HG03432 (cell line): Measurements from ENCODE around the gene DIO1.
"Not testable (repeated sequence)": the region's sequence is repeated elsewhere in the genome, so short reads cannot be mapped to it uniquely, and the experiment has no call there.

Experiments used
- ATAC-seq: cut with Tn5 transposase; IDR thresholded peaks from one replicate; pipeline ENCODE4 v1.9.1; 2021; ENCODE audit warnings: mild to moderate bottlenecking, moderate library complexity; ENCODE audit not compliant: unreplicated experiment

DIO1 gene

GRCh38 chr1:53893999-53894636, at the start of gene DIO1:
Gene DIO1 (plus strand): TSS chr1:53894187. CDS start chr1:53894211, 24 bp downstream.
- ATAC-seq, result no peak

- ATAC-seq, result no peak
Measured at GRCh38 chr1:53847980-53848379, 46.0 kb upstream of the DIO1 start.

GRCh38 chr1:53850082-53850673, 43.8 kb upstream of the DIO1 start:
- ATAC-seq, result no peak

DNA sequence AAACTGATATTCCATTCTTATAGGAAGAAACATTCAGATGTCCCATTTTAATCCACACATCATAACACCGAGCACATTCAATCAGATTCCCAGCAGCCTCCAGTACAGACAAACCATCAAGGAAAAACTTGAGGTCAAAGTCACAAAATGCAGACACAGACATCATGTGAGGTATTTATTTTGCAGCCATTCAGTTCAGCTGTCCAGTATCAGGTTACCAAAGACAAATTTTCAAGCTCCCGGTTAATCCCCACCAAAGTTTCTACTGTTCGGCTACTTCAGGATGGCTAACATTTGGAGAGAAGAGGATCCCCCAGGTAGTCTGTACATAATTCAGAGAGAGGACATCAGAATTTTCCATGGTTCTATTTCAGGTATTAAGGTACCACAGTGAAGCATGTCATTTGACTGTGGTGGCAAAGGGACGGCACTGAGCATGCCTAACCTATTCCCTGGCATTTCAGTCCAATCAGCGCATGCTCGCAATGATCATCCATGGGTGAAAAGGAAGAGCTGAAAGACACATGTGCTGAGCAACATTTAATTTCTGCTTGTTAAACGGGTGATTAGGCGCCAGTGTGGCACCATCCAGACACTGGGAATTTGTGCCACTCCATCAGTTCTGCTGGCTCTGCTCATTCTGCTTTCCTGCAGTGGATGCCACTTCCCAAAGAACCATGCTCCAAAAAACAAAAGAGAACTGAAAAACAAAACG, 42.3 kb upstream of the DIO1 start:
- ATAC-seq, result no peak

DNA sequence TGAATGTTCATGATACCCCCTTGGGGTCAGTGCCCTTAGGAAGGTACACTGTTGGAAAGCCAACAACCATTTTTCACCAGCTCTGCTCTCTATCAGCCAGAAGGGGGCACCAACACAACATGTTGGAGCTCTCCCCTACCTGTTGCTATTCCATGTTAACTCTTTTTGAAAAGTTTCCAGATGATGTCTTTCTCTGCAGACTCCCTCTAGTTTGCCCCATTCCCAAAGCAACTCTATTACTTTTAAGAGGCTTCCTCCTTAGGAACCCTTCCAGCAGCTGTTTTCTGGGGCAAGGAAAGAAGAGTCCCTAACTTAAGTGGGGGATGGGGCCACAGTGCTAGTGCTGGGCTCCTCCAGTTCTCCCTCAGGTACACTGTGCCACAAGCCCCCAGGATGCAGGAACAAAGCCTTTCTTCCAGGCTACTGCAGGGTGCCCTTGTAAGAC, 33.0 kb upstream of the DIO1 start:
- no peak for ATAC-seq

GRCh38 chr1:53862507-53862906, 31.5 kb upstream of the DIO1 start:
- no peak for ATAC-seq

- ATAC-seq, result no peak
Measured at GRCh38 chr1:53868565-53868964, 25.4 kb upstream of the DIO1 start.

DNA sequence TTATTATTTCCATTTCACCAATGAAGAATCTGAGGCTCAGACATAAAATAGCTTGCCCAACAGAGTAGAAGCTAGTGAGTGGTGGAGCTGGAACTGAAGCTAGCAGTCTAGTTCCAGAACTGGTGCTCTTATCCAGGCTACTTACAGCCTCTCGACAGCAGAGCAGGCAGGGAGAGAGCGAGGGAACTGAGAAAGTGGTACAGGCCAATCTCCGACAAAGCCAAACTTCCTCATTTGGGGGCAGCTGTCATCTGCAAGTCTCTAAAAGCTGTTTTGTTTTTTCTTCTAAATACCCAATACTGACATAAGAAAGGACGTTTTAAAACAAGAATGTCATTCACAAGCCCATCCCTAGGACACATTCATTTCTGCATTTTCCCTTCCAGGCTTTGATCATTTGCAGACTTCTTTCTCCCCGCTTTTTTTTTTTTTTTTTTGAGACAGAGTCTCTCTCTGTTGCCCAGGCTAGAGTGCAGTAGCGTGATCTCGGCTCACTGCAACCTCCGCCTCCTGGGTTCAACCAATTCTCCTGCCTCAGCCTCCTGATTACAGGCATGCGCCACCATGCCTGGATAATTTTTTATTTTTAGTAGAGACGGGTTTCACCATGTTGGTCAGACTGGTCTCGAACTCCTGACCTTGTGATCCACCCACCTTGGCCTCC, 24.4 kb upstream of the DIO1 start:
- ATAC-seq, result no peak

DNA sequence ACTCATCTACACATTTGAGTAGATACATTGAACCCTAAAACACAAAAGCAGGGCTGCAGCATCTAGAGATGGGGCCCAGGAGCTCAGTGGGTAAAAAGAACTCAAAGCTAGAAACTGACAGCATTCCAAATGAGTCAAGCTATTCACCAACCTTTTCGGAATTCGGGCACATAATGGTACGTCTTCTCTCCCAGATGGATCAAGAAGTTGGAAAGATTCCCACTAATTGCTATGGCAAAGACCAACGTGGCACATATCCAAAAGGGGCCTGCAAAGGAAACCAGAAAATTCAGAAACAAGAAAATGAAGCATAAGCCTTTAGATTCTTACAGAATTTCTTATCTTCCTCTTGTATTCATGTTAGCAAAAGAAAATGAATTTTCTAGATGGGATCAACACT, 22.8 kb upstream of the DIO1 start:
- ATAC-seq, result no peak

DNA sequence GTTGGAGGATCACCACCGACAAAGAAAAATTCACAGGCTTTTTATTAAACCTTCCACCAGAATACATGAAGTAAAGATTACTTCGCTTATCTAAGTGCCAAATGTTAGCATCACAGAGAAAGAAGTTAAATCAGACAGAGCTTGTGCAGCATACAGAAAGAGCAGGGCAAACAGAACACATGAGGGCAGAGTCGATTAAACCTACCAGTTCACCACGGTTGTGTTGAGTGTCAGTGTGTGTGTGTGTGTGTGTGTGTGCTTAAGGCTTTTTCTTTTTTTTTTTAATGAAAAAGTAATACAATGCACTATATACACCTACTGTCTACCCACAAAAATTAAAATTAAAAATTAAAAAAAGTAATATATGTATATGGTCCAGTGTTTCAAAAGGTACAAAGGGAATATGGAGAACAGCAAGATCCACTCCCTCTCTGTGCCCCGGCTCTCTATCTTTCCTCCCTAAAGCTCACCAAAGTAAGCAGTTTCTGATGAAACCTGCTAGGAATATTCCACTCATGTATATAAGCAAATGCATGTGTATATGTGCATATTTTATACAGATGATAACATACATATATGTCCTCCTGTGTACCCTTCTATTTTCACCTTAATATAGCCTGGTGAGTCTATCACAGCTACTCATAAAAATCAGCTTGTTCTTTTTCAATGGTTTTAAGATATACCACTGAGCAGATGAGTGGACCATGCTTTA, 22.1 kb upstream of the DIO1 start:
- ATAC-seq, result no peak

GRCh38 chr1:53875150-53875549, 18.8 kb upstream of the DIO1 start:
- ATAC-seq, result not testable (repeated sequence)

GRCh38 chr1:53878492-53879105, 15.4 kb upstream of the DIO1 start:
- ATAC-seq, result no peak

DNA sequence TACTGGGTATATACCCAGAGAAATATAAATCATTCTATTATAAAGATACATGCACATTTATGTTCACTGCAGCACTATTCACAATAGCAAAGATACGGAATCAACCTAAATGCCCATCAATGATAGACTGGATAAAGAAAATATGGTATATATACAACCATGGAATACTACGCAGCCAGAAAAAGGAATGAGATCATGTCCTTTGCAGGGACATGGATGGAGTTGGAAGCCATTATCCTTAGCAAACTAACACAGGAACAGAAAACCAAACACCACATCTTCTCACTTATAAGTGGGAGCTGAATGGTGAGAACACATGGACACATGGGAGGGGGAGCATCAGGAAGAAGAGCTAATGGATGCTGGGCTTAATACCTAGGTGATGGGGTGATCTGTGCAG, 12.1 kb upstream of the DIO1 start:
- not testable (repeated sequence) for ATAC-seq

DNA sequence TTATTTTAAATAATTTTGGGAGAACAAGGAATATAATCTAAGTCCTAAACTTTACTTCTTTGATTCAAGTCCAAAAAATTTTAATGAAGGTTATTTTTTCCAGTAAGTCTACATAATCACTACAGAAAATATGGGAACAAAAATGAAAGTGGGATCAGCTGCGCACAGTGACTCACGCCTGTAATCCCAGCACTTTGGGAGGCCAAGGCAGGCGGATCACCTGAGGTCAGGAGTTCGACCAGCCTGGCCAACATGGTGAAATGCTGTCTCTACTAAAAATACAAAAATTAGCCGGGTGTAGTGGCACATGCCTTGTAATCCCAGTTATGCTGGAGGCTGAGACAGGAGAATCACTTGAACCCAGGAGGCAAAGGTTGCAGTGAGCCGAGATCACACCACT, 10.4 kb upstream of the DIO1 start:
- not testable (repeated sequence) for ATAC-seq

- ATAC-seq, result no peak
Measured at GRCh38 chr1:53888681-53889080, 5.3 kb upstream of the DIO1 start.

DNA sequence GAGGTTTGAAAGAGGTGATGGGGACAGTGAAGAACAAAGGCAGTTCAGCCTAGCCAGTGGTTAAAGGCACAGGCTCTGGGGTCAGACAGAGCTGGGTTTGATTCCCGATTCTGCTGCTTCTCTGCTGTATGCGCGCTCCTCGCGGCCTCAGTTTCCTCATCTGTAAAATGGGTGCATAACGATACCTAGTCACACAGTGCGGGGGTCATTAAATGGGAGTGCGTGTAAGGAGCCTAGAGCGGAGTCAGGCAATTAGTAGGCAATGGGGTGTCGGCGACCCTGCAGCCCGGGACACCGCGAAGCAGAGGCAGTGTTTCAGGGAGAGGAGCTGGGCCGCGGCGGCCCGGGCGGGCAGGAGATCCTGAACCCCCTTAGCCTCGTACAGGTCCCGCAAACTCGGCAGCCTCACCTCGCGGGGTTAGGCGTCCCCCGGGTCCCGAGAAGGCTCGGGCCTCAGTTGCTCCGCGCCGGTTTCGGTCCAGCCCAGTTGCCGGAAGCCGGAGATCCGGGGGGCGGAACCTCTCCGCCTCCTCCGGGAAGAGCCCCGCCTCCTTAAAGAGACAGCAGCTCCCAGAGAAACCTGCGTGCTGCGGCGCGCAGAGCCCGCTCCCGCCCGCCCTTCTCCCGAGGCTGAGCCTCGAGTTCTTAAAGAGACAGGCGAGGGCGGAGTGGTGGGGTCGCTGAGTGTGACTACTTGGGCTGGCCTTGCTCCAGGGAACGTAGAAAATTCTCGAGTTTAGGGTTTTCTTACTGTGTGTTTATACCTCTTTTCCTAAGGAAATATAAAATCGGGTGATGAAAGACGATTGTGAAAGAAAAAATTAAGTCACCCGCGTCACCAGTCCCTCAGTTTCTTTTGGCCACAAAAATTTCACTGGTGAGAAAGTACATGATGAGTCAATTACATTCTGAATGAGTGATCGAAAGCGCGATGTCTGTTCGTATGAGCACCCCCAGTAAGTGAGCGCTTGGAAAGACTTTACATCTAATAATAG, 4.4 kb upstream of the DIO1 start, which contains the start of gene YIPF1:
YIPF1 (minus strand) TSS at position 494 of the 995 bp plus-strand sequence. CDS start 860 bp downstream, outside the sequence.
- ATAC-seq, result peak; percentile 93

GRCh38 chr1:53890522-53890941, 3.5 kb upstream of the DIO1 start:
- ATAC-seq, result no peak

DNA sequence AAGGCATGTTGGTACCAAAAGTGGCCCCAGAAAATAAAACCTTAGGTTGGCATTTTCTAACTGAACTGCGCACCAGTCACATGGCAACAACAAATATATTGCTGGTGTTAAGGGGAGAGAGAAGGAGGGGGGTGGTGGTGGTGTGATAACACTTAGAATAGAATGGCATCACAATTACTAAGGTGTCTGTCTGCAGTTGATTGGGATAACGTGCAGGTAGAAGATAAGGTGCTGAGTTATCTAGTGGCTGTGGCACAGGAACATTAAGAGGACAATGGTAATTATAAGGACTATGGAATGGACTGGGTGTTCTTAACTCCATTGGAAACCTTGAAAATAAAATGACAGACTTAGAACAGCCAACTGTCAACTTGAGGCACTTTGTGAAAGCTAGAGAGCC, 3.0 kb upstream of the DIO1 start:
- no peak for ATAC-seq

DNA sequence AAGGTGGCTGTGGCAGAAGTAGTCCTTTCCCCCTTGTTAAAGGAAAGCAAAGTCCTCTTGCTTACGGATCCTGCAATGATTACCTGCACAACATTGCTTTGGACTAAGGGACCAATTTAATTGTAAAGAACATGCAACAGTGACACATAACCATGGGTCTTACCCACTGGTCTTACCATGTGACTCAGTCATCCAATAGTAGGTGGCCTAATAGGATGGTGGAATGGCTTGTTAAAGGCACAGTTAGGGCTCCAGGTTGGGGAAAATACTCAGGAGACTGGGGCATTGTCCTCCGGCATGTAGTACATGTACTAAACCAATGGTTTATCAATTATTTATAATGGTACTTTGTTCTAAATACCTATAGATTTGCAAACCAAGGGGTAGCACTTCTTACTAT, 2.3 kb upstream of the DIO1 start:
- no peak for ATAC-seq
